ENCODE data around the gene RABEPK. TPM values are rescaled to one million over a fixed set of nuclear protein-coding genes. Genes with fewer than 3 reads are reported as not detected.

The RABEPK gene
- total RNA-seq, 4 donors from 2014 or later, result 5.2 to 8.7 (median 8.6) TPM; not detected in 1

DNA sequence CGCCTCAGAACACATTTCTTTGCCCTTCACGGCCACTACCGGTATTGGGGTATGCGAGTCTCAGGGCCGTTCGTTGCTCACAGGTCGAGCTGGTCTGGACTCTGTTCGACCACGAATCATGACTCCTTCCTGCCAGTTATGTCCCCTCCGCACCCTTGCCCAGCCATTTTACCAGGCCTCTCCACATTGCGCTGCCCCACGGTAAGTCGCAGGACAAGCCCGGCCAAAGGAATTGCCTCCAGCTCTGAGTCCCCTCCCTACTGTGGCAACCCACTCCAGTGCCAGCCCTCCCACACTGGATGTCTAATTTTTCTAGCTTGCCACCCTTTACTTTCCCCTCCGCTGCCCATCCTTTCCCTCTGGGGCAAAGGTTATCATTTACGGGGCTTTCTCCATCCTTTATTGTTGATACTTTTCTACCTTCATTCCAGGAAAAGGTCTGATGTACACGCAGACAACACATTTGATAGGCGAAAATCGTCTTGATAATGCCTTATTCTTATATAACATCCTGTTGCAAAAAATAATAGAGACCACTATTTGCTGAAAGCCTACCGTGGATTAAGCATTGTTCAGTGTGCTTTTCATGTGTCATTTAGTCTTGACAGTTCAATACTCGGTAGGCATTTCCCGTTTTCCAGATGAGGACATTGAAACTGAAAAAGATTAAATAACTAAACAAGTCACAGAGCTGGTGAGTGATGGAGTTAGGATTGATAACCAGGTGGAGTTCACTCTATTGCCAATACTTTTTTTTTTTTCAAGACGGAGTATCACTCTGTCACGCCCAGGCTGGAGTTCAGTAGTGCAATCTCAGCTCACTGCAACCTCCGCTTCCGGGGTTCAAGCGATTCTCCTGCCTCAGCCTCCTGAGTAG lies 41.8 kb downstream of the RABEPK start:
- intact Hi-C loops (cut with DNase I; ENCODE audit: low total_unique reads) (no loop called here), in situ Hi-C loops (cut with MboI; ENCODE audit: low pct_ligation_motif_present in 1 of 4, low pct_unique_long_range_greater_than_20kb in 1 of 4, low sequenced_read_pairs in 3 of 4) (no loop called here)
- peaks cover 22 to 37% (median 34%) of the 10 kb centered on the region in 4 donors for H3K4me1 ChIP-seq
- WGBS, 2 donors (ENCODE audit: low coverage in 1 of 2), result 23 to 30% methylated on average over 22 to 27 of the region's 27 CpGs
- TF ChIP-seq EP300 (IDR thresholded peaks at IDR 0.05; ENCODE audit: low read depth) (no peak), POLR2AphosphoS5 (IDR thresholded peaks at IDR 0.05) (no peak), CTCF (IDR thresholded peaks at IDR 0.05) (no peak), POLR2A (IDR thresholded peaks at IDR 0.05) (no peak)
- peak overlapping the region; percentile 91 to 96 (median 96) for H3K27ac ChIP-seq
- H3K27me3 ChIP-seq, result no peaks in the 10 kb centered on the region
- peak overlapping the region; percentile 57 to 85 (median 75) for H3K4me3 ChIP-seq
- H3K9me3 ChIP-seq, result no peaks in the 10 kb centered on the region
- peak; percentile 40 for DNase-seq
- H3K36me3 ChIP-seq, result peaks cover 0 to 23% (median 9%) of the 10 kb centered on the region in 4 donors

- intact Hi-C loops (cut with DNase I; ENCODE audit: low total_unique reads) (no loop called here), in situ Hi-C loops (cut with MboI; ENCODE audit: low pct_ligation_motif_present in 1 of 4, low pct_unique_long_range_greater_than_20kb in 1 of 4, low sequenced_read_pairs in 3 of 4) (no loop called here)
- Histone ChIP-seq H3K27me3 (no peaks in the 10 kb centered on the region), H3K36me3 (peaks cover 0 to 5% (median 2%) of the 10 kb centered on the region in 4 donors), H3K27ac (no peak overlapping the region), H3K4me1 (peaks cover 11 to 20% (median 17%) of the 10 kb centered on the region in 4 donors), H3K4me3 (no peak overlapping the region), H3K9me3 (no peaks in the 10 kb centered on the region)
- DNase-seq, result no peak
- 92 to 94% methylated on average over 15 of the region's 15 CpGs for WGBS, 2 donors (ENCODE audit: low coverage in 1 of 2)
- TF ChIP-seq EP300 (IDR thresholded peaks at IDR 0.05; ENCODE audit: low read depth), result no peak
- TF ChIP-seq POLR2AphosphoS5 (IDR thresholded peaks at IDR 0.05), result no peak
- TF ChIP-seq CTCF (IDR thresholded peaks at IDR 0.05), result no peak
- TF ChIP-seq POLR2A (IDR thresholded peaks at IDR 0.05), result no peak
These were observed 43.5 kb downstream of the RABEPK start for GRCh38 chr9:125243792-125244260.

DNA sequence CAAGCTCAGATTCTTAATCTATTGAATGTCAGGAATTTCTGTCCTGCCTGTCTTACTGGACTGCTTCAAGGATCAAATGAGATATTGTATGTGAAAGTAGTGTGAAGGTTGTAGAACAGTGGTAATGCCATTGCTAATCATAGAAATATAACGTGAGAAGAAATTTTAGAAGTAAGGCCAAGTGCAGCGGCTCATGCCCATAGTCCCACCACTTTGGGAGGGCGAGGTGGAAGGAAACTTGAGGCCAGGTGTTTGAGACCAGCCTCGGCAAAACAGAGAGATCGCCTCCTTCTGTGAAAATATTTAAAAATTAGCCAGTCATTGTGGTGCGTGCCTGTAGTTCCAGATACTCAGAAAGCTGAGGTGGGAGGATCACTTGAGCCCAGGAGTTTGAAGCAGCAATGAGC lies 45.9 kb downstream of the RABEPK start:
- Histone ChIP-seq H3K36me3 (no peaks in the 10 kb centered on the region), H3K27me3 (no peaks in the 10 kb centered on the region), H3K27ac (no peak overlapping the region), H3K9me3 (no peaks in the 10 kb centered on the region), H3K4me1 (peaks cover 0 to 7% (median 5%) of the 10 kb centered on the region in 4 donors), H3K4me3 (no peak overlapping the region)
- intact Hi-C loops (cut with DNase I; ENCODE audit: low total_unique reads), result no loop called here
- no peak for DNase-seq
- TF ChIP-seq POLR2AphosphoS5 (IDR thresholded peaks at IDR 0.05), result no peak
- TF ChIP-seq POLR2A (IDR thresholded peaks at IDR 0.05), result no peak
- TF ChIP-seq CTCF (IDR thresholded peaks at IDR 0.05), result no peak
- TF ChIP-seq EP300 (IDR thresholded peaks at IDR 0.05; ENCODE audit: low read depth), result no peak
- in situ Hi-C loops (cut with MboI; ENCODE audit: low pct_ligation_motif_present in 1 of 4, low pct_unique_long_range_greater_than_20kb in 1 of 4, low sequenced_read_pairs in 3 of 4), result no loop called here
- 82% methylated on average over 6 of the region's 6 CpGs; no CpG with 5 or more reads in 1 of the 2 donors for WGBS, 2 donors (ENCODE audit: low coverage in 1 of 2)

DNA sequence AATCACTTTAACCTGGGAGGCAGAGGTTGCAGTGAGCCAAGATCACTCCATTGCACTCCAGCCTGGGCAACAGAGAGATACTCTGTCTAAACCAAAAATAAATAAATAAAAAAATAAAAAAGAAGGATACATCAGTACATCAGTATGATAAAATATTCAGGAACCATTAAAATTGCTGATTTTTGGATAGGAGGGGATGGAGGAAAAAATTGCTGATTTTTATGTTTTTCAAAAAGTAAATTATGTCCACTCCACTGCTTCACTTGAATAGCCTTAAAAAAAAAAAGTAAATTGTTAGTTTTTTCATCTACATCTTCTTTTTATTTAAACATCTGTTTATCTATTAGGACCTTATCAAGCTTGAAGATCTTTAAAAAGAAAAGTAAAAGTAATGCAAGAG lies 53.9 kb downstream of the RABEPK start:
- Histone ChIP-seq H3K4me1 (no peaks in the 10 kb centered on the region), H3K27ac (no peak overlapping the region), H3K4me3 (no peak overlapping the region), H3K36me3 (no peaks in the 10 kb centered on the region), H3K9me3 (no peaks in the 10 kb centered on the region), H3K27me3 (no peaks in the 10 kb centered on the region)
- intact Hi-C loops (cut with DNase I; ENCODE audit: low total_unique reads) (no loop called here), in situ Hi-C loops (cut with MboI; ENCODE audit: low pct_ligation_motif_present in 1 of 4, low pct_unique_long_range_greater_than_20kb in 1 of 4, low sequenced_read_pairs in 3 of 4) (no loop called here)
- DNase-seq, result no peak
- TF ChIP-seq POLR2AphosphoS5 (IDR thresholded peaks at IDR 0.05) (no peak), POLR2A (IDR thresholded peaks at IDR 0.05) (no peak), CTCF (IDR thresholded peaks at IDR 0.05) (no peak), EP300 (IDR thresholded peaks at IDR 0.05; ENCODE audit: low read depth) (no peak)

Measured in transverse colon (tissue), 4 donors.